Left ventricle myocardium inferior (tissue), 1 donor: ENCODE data around the gene SCN11A. TPM values are rescaled to one million over a fixed set of nuclear protein-coding genes. Genes with fewer than 3 reads are reported as not detected.

ENCODE experiments used
- DNase-seq: peaks from one replicate; pipeline ENCODE4 v3.0.0-alpha.2; 2020
- H3K27ac ChIP-seq: fragments of 200-600 bp; replicated peaks from 2 replicates; pipeline ENCODE4 v1.8.0; 2021
- H3K27me3 ChIP-seq: fragments of 200-600 bp; 2 replicates; pipeline ENCODE4 v1.8.0; 2021; ENCODE audit warnings: low read depth
- H3K36me3 ChIP-seq: fragments of 200-600 bp; 2 replicates; pipeline ENCODE4 v1.8.0; 2021
- H3K4me1 ChIP-seq: fragments of 200-600 bp; 2 replicates; pipeline ENCODE4 v1.8.0; 2021
- H3K4me3 ChIP-seq: fragments of 200-600 bp; 2 replicates; pipeline ENCODE4 v1.8.0; 2021; ENCODE audit warnings: mild to moderate bottlenecking, moderate library complexity
- H3K9me3 ChIP-seq: fragments of 200-600 bp; replicated peaks from 2 replicates; pipeline ENCODE4 v1.8.0; 2021
- intact Hi-C: fragments of 100-400 bp; cut with micrococcal nuclease; formaldehyde crosslinking; loops from one replicate; pipeline ENCODE4 v1.11.0; 2022
- total RNA-seq: library from RNA; stranded (reverse); fragmentation: NEBNext Ultra II Directional; extraction: Animal tissue kit (Norgen Biotek cat#: 25700); gene quantifications from one replicate; pipeline ENCODE4 v1.2.1, GENCODE V29; 2021
- TF ChIP-seq, protein P1 (sequence below): fragments of 200-600 bp; IDR thresholded peaks from 2 replicates; pipeline ENCODE4 v1.8.0; 2021; ENCODE audit warnings: antibody characterized with exemption, mild to moderate bottlenecking, borderline replicate concordance
- donor health status: DM: no; HTN: yes; CAD: no; lungs with severe emphysema.

SCN11A gene
- total RNA-seq, 1 donor from 2014 or later: 0.05 TPM

GRCh38 chr3:39019299-39019698 lies 32.4 kb downstream of the SCN11A start:
- intact Hi-C loops: no loop called here
- no peak for DNase-seq
- Histone ChIP-seq H3K27me3 (peaks cover 14% of the 10 kb centered on the region), H3K9me3 (no peaks in the 10 kb centered on the region), H3K27ac (no peak overlapping the region), H3K4me3 (no peak overlapping the region), H3K36me3 (no peaks in the 10 kb centered on the region), H3K4me1 (no peaks in the 10 kb centered on the region)
- TF ChIP-seq, protein P1, sequence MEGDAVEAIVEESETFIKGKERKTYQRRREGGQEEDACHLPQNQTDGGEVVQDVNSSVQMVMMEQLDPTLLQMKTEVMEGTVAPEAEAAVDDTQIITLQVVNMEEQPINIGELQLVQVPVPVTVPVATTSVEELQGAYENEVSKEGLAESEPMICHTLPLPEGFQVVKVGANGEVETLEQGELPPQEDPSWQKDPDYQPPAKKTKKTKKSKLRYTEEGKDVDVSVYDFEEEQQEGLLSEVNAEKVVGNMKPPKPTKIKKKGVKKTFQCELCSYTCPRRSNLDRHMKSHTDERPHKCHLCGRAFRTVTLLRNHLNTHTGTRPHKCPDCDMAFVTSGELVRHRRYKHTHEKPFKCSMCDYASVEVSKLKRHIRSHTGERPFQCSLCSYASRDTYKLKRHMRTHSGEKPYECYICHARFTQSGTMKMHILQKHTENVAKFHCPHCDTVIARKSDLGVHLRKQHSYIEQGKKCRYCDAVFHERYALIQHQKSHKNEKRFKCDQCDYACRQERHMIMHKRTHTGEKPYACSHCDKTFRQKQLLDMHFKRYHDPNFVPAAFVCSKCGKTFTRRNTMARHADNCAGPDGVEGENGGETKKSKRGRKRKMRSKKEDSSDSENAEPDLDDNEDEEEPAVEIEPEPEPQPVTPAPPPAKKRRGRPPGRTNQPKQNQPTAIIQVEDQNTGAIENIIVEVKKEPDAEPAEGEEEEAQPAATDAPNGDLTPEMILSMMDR: no peak

DNA sequence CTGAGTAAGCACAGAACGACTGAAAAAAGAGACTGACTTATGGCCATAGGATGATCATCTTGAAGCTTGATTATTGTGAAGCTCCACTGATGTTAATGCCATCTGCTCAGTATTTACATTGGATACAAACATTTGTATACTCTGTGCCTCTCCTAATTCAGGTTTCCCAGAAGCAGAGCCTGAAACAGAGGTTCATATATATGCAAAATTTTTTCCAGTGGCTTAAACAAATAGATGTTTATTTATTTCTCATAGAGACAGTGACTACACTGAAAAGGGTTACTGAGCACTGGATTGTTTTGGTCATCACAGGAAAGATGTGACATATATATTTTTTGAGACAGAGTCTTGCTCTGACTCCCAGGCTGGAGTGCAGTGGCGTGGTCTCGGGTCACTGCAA lies 36.3 kb downstream of the SCN11A start:
- TF ChIP-seq, protein P1: no peak
- DNase-seq: no peak
- Histone ChIP-seq H3K9me3 (no peaks in the 10 kb centered on the region), H3K4me3 (no peak overlapping the region), H3K4me1 (no peaks in the 10 kb centered on the region), H3K27ac (no peak overlapping the region), H3K27me3 (peaks cover 14% of the 10 kb centered on the region), H3K36me3 (no peaks in the 10 kb centered on the region)
- intact Hi-C loops: no loop called here

DNA sequence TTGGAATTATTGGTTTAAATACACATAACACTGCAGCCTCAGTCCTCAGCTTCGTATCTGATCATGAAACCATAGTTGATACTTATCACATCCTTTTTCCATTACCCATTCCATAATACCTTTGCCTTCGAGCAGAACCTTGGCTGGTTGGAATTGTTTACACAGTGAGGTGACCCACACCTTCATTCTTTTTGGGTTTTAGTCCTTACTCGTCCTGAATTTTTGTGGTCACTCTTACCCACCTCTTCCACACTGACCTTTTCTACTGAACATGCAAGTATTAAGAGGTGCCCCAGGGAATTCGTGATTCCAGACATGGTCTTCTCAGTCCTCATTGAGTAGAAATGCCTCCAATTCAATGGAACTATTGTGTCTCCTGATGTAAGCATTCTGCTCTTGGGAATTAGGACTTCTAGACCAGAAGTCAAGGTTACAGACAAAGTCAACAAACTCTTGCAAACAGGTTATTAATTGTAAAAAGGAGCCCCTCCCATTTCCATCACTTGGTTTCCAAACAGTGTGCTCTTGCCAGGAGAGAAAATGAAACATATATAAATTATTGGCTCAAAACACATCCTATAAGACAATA lies 37.7 kb downstream of the SCN11A start:
- Histone ChIP-seq H3K36me3 (no peaks in the 10 kb centered on the region), H3K9me3 (peaks cover 8% of the 10 kb centered on the region), H3K27ac (no peak overlapping the region), H3K4me3 (no peak overlapping the region), H3K4me1 (no peaks in the 10 kb centered on the region), H3K27me3 (peaks cover 9% of the 10 kb centered on the region)
- no peak for DNase-seq
- intact Hi-C loops: no loop called here
- TF ChIP-seq, protein P1: no peak

DNA sequence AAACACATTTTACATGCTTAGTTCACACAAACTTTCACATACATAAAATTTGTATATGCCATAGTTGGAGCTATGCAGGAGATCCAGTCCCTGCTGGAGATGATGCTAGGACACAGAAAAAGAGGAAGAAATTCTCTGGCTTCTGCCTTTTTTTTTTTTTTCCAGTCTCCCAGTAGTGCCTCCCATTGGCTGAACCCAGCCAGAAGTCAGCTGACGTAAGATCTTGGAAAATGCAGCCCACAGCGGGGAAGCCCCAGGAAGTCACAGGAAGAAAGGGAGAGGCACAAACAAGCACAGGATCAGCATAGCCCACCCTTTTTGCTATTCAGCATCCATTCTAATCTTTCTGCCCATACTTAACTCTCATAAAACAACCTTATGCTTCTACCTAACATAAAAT lies 38.5 kb downstream of the SCN11A start:
- peaks cover 10% of the 10 kb centered on the region for H3K9me3 ChIP-seq
- TF ChIP-seq, protein P1: no peak
- H3K4me1 ChIP-seq: no peaks in the 10 kb centered on the region
- H3K4me3 ChIP-seq: no peak overlapping the region
- DNase-seq: no peak
- H3K36me3 ChIP-seq: no peaks in the 10 kb centered on the region
- intact Hi-C loops: no loop called here
- peaks cover 3% of the 10 kb centered on the region for H3K27me3 ChIP-seq
- no peak overlapping the region for H3K27ac ChIP-seq

GRCh38 chr3:39011191-39011736 lies 40.5 kb downstream of the SCN11A start:
- Histone ChIP-seq H3K27ac (no peak overlapping the region), H3K4me1 (no peaks in the 10 kb centered on the region), H3K36me3 (no peaks in the 10 kb centered on the region), H3K4me3 (no peak overlapping the region), H3K27me3 (peaks cover 7% of the 10 kb centered on the region), H3K9me3 (peaks cover 12% of the 10 kb centered on the region)
- DNase-seq: no peak
- intact Hi-C loops: no loop called here
- TF ChIP-seq, protein P1: no peak
